Gastroesophageal sphincter (tissue), 3 donors: ENCODE data around the gene BDP1.
"Not testable (repeated sequence)": the region's sequence is repeated elsewhere in the genome, so short reads cannot be mapped to it uniquely, and the experiment has no call there.

Source experiments
- CTCF ChIP-seq, 4 experiments: fragments of 200-600 bp in 2 of 4; fragments of 450-650 bp in 2 of 4; sonication (generic) in 1 of 4; IDR thresholded peaks; one replicate each; pipeline ENCODE4 v1.5.1; 2017 to 2019; ENCODE audit warnings: antibody characterized with exemption in 4 of 4, mild to moderate bottlenecking in 2 of 4, moderate library complexity in 2 of 4
- POLR2A ChIP-seq, 2 donors: fragments of 450-650 bp; IDR thresholded peaks; one replicate each; pipeline ENCODE4 v1.6.1; 2017; ENCODE audit warnings: antibody characterized with exemption in 2 of 2, mild to moderate bottlenecking in 2 of 2, moderate library complexity in 1 of 2
- POLR2AphosphoS5 ChIP-seq: sonication (generic); formaldehyde crosslinking; IDR thresholded peaks from one replicate; pipeline ENCODE4 v1.6.1; 2017; ENCODE audit warnings: antibody characterized with exemption

GRCh38 chr5:71447218-71447808 lies 8.1 kb upstream of the BDP1 start:
- TF ChIP-seq POLR2A (IDR thresholded peaks at IDR 0.05); POLR2AphosphoS5: not testable (repeated sequence)
- peak in 1 of 4 experiments; percentile 40 for TF ChIP-seq CTCF (IDR thresholded peaks at IDR 0.05)
